Endothelial cell of umbilical vein (primary cell): ENCODE data around the gene APOBEC3G. TPM values are rescaled to one million over a fixed set of nuclear protein-coding genes. Genes with fewer than 3 reads are reported as not detected.
"Not testable (repeated sequence)": the region's sequence is repeated elsewhere in the genome, so short reads cannot be mapped to it uniquely, and the experiment has no call there.

Experiments
- BruUV-seq: library from RNA; stranded (reverse); fragments of 400-500 nt; replicated peaks from 2 replicates; lab custom pipeline; 2021; lab: Mats Ljungman, UMichigan
- CTCF ChIA-PET: fragments of 300-600, 350-600 bp; sonication (Branson Sonifier 250); formaldehyde crosslinking; loops from one replicate; lab custom pipeline; 2021; ENCODE audit warnings: antibody characterized with exemption, inconsistent platforms; lab: Charles Lee
- POLR2A ChIA-PET: fragments of 300-600, 350-600 bp; sonication (Branson Sonifier 250); formaldehyde crosslinking; loops from one replicate; lab custom pipeline; 2021; ENCODE audit warnings: antibody characterized with exemption, inconsistent platforms; lab: Charles Lee
- DNase-seq: peaks from one replicate; pipeline ENCODE4 v3.0.0-alpha.2; 2011; ENCODE audit warnings: low read depth, low spot score
- FAIRE-seq: peaks from 2 replicates; lab custom pipeline; 2011; peaks lifted over from hg19 to GRCh38; lab: Jason Lieb, UNC
- H2AFZ ChIP-seq: 2 replicates; pipeline ENCODE4 v1.6.0; 2012; ENCODE audit warnings: low read depth, low read length, control low read depth, inconsistent platforms
- H3K27ac ChIP-seq: 2 replicates; pipeline ENCODE4 v1.5.1; 2011; ENCODE audit warnings: low read depth, mild to moderate bottlenecking, control low read depth, low read length, moderate library complexity; ENCODE audit not compliant: insufficient read depth
- H3K27me3 ChIP-seq, 2 experiments: 2 replicates each; pipeline versions ENCODE4 v1.6.0 to v1.6.1; 2011; ENCODE audit warnings: low read length in 2 of 2, mixed read lengths in 1 of 2; ENCODE audit not compliant: control insufficient read depth in 2 of 2, insufficient read depth in 2 of 2
- H3K36me3 ChIP-seq, 2 experiments: 2 replicates in 1 of 2; 3 replicates in 1 of 2; pipeline ENCODE4 v1.5.1; 2011; ENCODE audit warnings: low read length in 2 of 2, mild to moderate bottlenecking in 1 of 2, moderate library complexity in 1 of 2; ENCODE audit not compliant: control insufficient read depth in 2 of 2, insufficient read depth in 2 of 2; ENCODE audit errors: extremely low read depth in 1 of 2
- H3K4me1 ChIP-seq: 3 replicates; pipeline ENCODE4 v1.5.1; 2011; ENCODE audit warnings: mild to moderate bottlenecking, low read length; ENCODE audit not compliant: control insufficient read depth, insufficient read depth; ENCODE audit errors: extremely low read depth
- H3K4me2 ChIP-seq: 2 replicates; pipeline ENCODE4 v1.6.1; 2011; ENCODE audit warnings: low read length, control low read depth, mixed read lengths; ENCODE audit not compliant: insufficient read depth
- H3K4me3 ChIP-seq, 3 experiments: fragments of 200-600 bp in 1 of 3; sonication (generic), shearing (Covaris generic) in 1 of 3; replicated peaks in 1 of 3; 2 replicates each; pipeline ENCODE4 v1.5.1; 2011 to 2016; ENCODE audit warnings: control low read depth in 3 of 3, low read length in 3 of 3, mild to moderate bottlenecking in 2 of 3, inconsistent platforms in 1 of 3, low read depth in 1 of 3, moderate library complexity in 1 of 3; ENCODE audit not compliant: insufficient read depth in 1 of 3
- H3K79me2 ChIP-seq: 2 replicates; pipeline ENCODE4 v1.6.0; 2012; ENCODE audit warnings: low read length, inconsistent platforms; ENCODE audit not compliant: control insufficient read depth, insufficient read depth
- H3K9ac ChIP-seq: replicated peaks from 2 replicates; pipeline ENCODE3; 2011; ENCODE audit warnings: low read length, control low read depth; ENCODE audit not compliant: insufficient read depth; ENCODE audit errors: extremely low read depth
- H3K9me1 ChIP-seq: replicated peaks from 3 replicates; pipeline ENCODE4 v1.6.0; 2011; ENCODE audit warnings: mild to moderate bottlenecking, low read length; ENCODE audit not compliant: control insufficient read depth, insufficient read depth; ENCODE audit errors: extremely low read depth
- H3K9me3 ChIP-seq: replicated peaks from 2 replicates; pipeline ENCODE4 v1.5.1; 2012; ENCODE audit warnings: low read length, inconsistent platforms; ENCODE audit not compliant: control insufficient read depth, insufficient read depth
- H4K20me1 ChIP-seq: replicated peaks from 2 replicates; pipeline ENCODE3; 2011; ENCODE audit warnings: mild to moderate bottlenecking, low read length; ENCODE audit not compliant: control insufficient read depth, insufficient read depth; ENCODE audit errors: extremely low read depth
- EZH2 ChIP-seq: IDR thresholded peaks from 2 replicates; pipeline ENCODE4 v1.6.1; 2012; ENCODE audit warnings: borderline replicate concordance, low read depth, mild to moderate bottlenecking, moderate library complexity, low read length, inconsistent platforms; ENCODE audit not compliant: severe bottlenecking
- FOS ChIP-seq: IDR thresholded peaks from 2 replicates; pipeline ENCODE4 v1.6.1; 2011; ENCODE audit warnings: mild to moderate bottlenecking, low read length, moderate library complexity, borderline replicate concordance; ENCODE audit not compliant: insufficient read depth
- GATA2 ChIP-seq: IDR thresholded peaks from 2 replicates; pipeline ENCODE4 v1.7.0; 2011; ENCODE audit warnings: low read depth, mild to moderate bottlenecking, moderate library complexity, mixed read lengths, low read length; ENCODE audit not compliant: insufficient read length, insufficient read depth
- JUN ChIP-seq: IDR thresholded peaks from 2 replicates; pipeline ENCODE4 v1.6.1; 2011; ENCODE audit warnings: borderline replicate concordance, low read depth; ENCODE audit not compliant: insufficient read length, insufficient read depth
- MYC ChIP-seq: IDR thresholded peaks from one replicate; pipeline ENCODE4 v1.6.1; 2011; ENCODE audit warnings: mild to moderate bottlenecking, low read depth, low read length
- POLR2A ChIP-seq: IDR thresholded peaks from 2 replicates; pipeline ENCODE4 v1.6.1; 2012; ENCODE audit warnings: low read depth, mild to moderate bottlenecking, control low read depth, low read length
- POLR2AphosphoS5 ChIP-seq: IDR thresholded peaks from 2 replicates; pipeline ENCODE4 v1.6.1; 2012; ENCODE audit warnings: low read depth, mild to moderate bottlenecking, control low read depth, low read length, moderate library complexity; ENCODE audit not compliant: insufficient read depth
- dilution Hi-C: fragments of 300-500 bp; cut with MboI; formaldehyde crosslinking; loops from one replicate; pipeline ENCODE4 v1.15.0; 2019; ENCODE audit warnings: low sequenced_read_pairs; ENCODE audit not compliant: extremely low pct_ligation_motif_present
- intact Hi-C: fragments of 100-400 bp; cut with micrococcal nuclease; formaldehyde crosslinking; loops from one replicate; pipeline ENCODE4 v1.10.0; 2022
- polyA plus RNA-seq, 4 experiments: library from polyadenylated mRNA; depleted of rRNA in 3 of 4; stranded (reverse) in 3 of 4; unstranded in 1 of 4; fragments of >200 nt; gene quantifications; 2 replicates each; pipeline versions ENCODE4 v1.2.1 to v1.2.3, GENCODE V29; 2011 to 2012; ENCODE audit warnings: missing spikeins in 1 of 4
- total RNA-seq: library from RNA; stranded (reverse); gene quantifications from 2 replicates; pipeline ENCODE4 v1.2.3, GENCODE V29; 2021
- TF ChIP-seq, protein P1 (sequence below): IDR thresholded peaks from 2 replicates; pipeline ENCODE4 v1.6.1; 2011; ENCODE audit not compliant: insufficient read depth, insufficient read length
- TF ChIP-seq, protein P2 (sequence below), 2 donors: IDR thresholded peaks; 1 replicate in 1 of 2; 2 replicates in 1 of 2; pipeline ENCODE4 v1.5.1; 2011; ENCODE audit warnings: low read length in 2 of 2, mild to moderate bottlenecking in 2 of 2, moderate library complexity in 2 of 2, control low read depth in 1 of 2, inconsistent platforms in 1 of 2, low read depth in 1 of 2; ENCODE audit not compliant: insufficient read depth in 1 of 2; ENCODE audit errors: extremely low read depth in 1 of 2

The APOBEC3G gene
- total and polyA plus RNA-seq, 2 donors (not counting 3 experiments of a cell fraction or from before 2014, with no cell fraction given): 3.6 to 5.1 TPM

DNA sequence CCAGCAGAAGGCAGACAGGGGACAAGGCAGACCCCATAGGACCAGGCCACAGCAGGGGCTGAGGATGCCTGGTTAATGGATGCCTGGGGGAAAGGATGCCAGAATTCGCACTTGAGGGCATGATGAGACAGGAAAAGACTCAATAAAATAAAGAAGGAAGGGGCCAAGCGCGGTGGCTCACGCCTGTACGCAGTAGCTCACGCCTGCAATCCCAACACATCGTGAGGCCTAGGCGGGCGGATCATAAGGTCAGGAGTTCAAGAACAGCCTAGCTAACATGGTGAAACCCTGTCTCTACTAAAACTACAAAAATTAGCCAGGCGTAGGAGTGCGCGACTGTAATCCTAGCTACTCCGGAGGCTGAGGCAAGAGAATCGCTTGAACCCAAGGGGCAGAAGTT, 46.4 kb upstream of the APOBEC3G start:
- intact Hi-C loops (no loop called here), dilution Hi-C loops (no loop called here)
- CTCF ChIA-PET: no interaction called here
- no TSS peak for BruUV-seq
- no peaks in the 10 kb centered on the region for H3K9me1 ChIP-seq
- no peak overlapping the region for H3K9ac ChIP-seq
- no peak overlapping the region for H3K4me3 ChIP-seq
- POLR2A ChIA-PET: no interaction called here
- no peaks in the 10 kb centered on the region for H4K20me1 ChIP-seq
- no peak for FAIRE-seq
- no peaks in the 10 kb centered on the region for H3K79me2 ChIP-seq
- no peak overlapping the region for H3K27ac ChIP-seq
- H2AFZ ChIP-seq: no peak overlapping the region
- H3K4me1 ChIP-seq: no peaks in the 10 kb centered on the region
- H3K4me2 ChIP-seq: no peak overlapping the region
- H3K9me3 ChIP-seq: no peaks in the 10 kb centered on the region
- no peak for DNase-seq
- no peaks in the 10 kb centered on the region for H3K27me3 ChIP-seq
- TF ChIP-seq EZH2 (no peak), GATA2 (no peak), POLR2AphosphoS5 (no peak), MYC (no peak), FOS (no peak), POLR2A (no peak), JUN (no peak)
- TF ChIP-seq, protein P1, sequence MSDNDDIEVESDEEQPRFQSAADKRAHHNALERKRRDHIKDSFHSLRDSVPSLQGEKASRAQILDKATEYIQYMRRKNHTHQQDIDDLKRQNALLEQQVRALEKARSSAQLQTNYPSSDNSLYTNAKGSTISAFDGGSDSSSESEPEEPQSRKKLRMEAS: no peak
- TF ChIP-seq, protein P2, sequence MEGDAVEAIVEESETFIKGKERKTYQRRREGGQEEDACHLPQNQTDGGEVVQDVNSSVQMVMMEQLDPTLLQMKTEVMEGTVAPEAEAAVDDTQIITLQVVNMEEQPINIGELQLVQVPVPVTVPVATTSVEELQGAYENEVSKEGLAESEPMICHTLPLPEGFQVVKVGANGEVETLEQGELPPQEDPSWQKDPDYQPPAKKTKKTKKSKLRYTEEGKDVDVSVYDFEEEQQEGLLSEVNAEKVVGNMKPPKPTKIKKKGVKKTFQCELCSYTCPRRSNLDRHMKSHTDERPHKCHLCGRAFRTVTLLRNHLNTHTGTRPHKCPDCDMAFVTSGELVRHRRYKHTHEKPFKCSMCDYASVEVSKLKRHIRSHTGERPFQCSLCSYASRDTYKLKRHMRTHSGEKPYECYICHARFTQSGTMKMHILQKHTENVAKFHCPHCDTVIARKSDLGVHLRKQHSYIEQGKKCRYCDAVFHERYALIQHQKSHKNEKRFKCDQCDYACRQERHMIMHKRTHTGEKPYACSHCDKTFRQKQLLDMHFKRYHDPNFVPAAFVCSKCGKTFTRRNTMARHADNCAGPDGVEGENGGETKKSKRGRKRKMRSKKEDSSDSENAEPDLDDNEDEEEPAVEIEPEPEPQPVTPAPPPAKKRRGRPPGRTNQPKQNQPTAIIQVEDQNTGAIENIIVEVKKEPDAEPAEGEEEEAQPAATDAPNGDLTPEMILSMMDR (IDR thresholded peaks at IDR 0.05; ENCODE audit: extremely low read depth in 1 of 2, insufficient read depth in 1 of 2, low read depth in 1 of 2, low read length in 2 of 2): no peak
- no peaks in the 10 kb centered on the region for H3K36me3 ChIP-seq

DNA sequence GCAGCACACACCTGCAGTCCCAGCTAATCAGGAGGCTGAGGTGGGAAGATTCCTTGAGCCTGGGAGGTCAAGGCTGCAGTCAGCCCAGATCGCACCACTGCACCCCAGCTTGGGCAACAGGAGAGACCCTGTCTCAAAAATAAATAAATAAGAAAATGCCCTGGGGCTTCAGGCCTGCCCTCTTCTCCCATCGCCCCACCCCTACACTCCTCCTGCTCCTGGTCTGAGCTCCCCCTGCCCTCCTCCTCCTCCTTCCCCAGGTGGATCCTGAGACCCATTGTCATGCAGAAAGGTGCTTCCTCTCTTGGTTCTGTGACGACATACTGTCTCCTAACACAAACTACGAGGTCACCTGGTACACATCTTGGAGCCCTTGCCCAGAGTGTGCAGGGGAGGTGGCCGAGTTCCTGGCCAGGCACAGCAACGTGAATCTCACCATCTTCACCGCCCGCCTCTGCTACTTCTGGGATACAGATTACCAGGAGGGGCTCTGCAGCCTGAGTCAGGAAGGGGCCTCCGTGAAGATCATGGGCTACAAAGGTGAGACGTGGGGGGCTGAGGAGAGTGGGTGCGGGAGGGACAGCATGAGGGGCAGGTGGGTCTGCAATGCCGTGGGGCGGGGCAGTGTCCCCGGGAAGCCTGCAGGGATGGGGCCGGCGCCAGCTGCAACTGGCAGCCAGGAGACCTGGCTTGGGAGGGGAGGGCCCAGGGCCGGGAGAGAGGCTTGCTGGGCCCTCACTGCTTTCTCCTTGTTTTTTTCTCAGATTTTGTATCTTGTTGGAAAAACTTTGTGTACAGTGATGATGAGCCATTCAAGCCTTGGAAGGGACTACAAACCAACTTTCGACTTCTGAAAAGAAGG, 45.4 kb upstream of the APOBEC3G start:
- H3K9me3 ChIP-seq, H3K4me3 ChIP-seq, H3K27me3 ChIP-seq, H3K9ac ChIP-seq, H3K4me2 ChIP-seq, POLR2A ChIA-PET, H4K20me1 ChIP-seq, H2AFZ ChIP-seq, FAIRE-seq, H3K9me1 ChIP-seq, BruUV-seq, H3K79me2 ChIP-seq, intact Hi-C loops, H3K4me1 ChIP-seq, H3K27ac ChIP-seq, dilution Hi-C loops, DNase-seq, H3K36me3 ChIP-seq: not testable (repeated sequence)
- CTCF ChIA-PET: interaction anchor here (0.6 kb wide), 1 partner anchor 89 kb away, joined by 4 read pairs; no protein-coding TSS in a partner anchor
